ENCODE data around the gene FAM107A.
A peak's percentile ranks its signal among the peaks of the same experiment; 100 is the strongest.

GRCh38 chr3:58586776-58587192 is 9.6 kb upstream of the FAM107A start:
- TF ChIP-seq CTCF (IDR thresholded peaks at IDR 0.05) (no peak), POLR2A (IDR thresholded peaks at IDR 0.05) (peak in 1 of 2 donors; percentile 43)

Measured in thyroid gland (tissue), 4 donors.